PC-3 (cell line): ENCODE measurements around the gene TRABD. TPM values are rescaled to one million over a fixed set of nuclear protein-coding genes. Genes with fewer than 3 reads are reported as not detected.

Source experiments
- ATAC-seq: fragments of 200-7000 bp; cut with Tn5 transposase; 2 replicates; pipeline ENCODE4 v1.9.1; 2020; ENCODE audit warnings: mild to moderate bottlenecking, moderate library complexity
- BruUV-seq: library from RNA; stranded (reverse); fragments of 400-500 nt; replicated peaks from 2 replicates; lab custom pipeline; 2021; lab: Mats Ljungman, UMichigan
- CTCF ChIA-PET: fragments of 300-600 bp; sonication (Branson Sonifier 250); formaldehyde crosslinking; loops from one replicate; lab custom pipeline; 2022; ENCODE audit warnings: antibody characterized with exemption; lab: Charles Lee
- POLR2A ChIA-PET: fragments of 300-600 bp; sonication (Branson Sonifier 250); formaldehyde crosslinking; loops from one replicate; lab custom pipeline; 2022; ENCODE audit warnings: antibody characterized with exemption; ENCODE audit not compliant: unreplicated experiment; lab: Charles Lee
- DNase-seq: peaks from one replicate; pipeline ENCODE4 v3.0.0-alpha.2; 2015
- H2AFZ ChIP-seq: fragments of 300-600 bp; sonication (generic); 2 replicates; pipeline ENCODE4 v1.6.0; 2016; ENCODE audit warnings: antibody characterized with exemption, low read length
- H3F3A ChIP-seq: fragments of 300-600 bp; sonication (generic); one replicate; pipeline ENCODE4 v1.6.0; 2017; ENCODE audit warnings: antibody characterized with exemption, low read length, control low read depth, mild to moderate bottlenecking; ENCODE audit not compliant: unreplicated experiment
- H3K27ac ChIP-seq: fragments of 300-600 bp; sonication (generic); 2 replicates; pipeline ENCODE4 v1.5.1; 2016; ENCODE audit warnings: mild to moderate bottlenecking, low read length
- H3K27me3 ChIP-seq: fragments of 300-600 bp; sonication (generic); 2 replicates; pipeline ENCODE4 v1.6.1; 2016; ENCODE audit warnings: low read length, mixed read lengths
- H3K36me3 ChIP-seq: fragments of 300-600 bp; sonication (generic); 2 replicates; pipeline ENCODE4 v1.6.1; 2016; ENCODE audit warnings: low read depth, mixed run types, low read length, mixed read lengths
- H3K4me1 ChIP-seq: fragments of 300-600 bp; sonication (generic); 2 replicates; pipeline ENCODE4 v1.5.1; 2016; ENCODE audit warnings: low read length; ENCODE audit not compliant: insufficient read depth
- H3K4me2 ChIP-seq: fragments of 300-600 bp; sonication (generic); 2 replicates; pipeline ENCODE4 v1.6.0; 2016; ENCODE audit warnings: low read length
- H3K4me3 ChIP-seq: fragments of 300-600 bp; sonication (generic); 2 replicates; pipeline ENCODE4 v1.5.1; 2016; ENCODE audit warnings: mild to moderate bottlenecking, low read length, mixed read lengths
- H3K79me2 ChIP-seq: fragments of 300-600 bp; sonication (generic); 2 replicates; pipeline ENCODE4 v1.6.1; 2017; ENCODE audit warnings: low read length, mixed read lengths
- H3K9ac ChIP-seq: fragments of 300-600 bp; sonication (generic); 2 replicates; pipeline ENCODE4 v1.6.0; 2016; ENCODE audit warnings: mild to moderate bottlenecking, low read length
- H3K9me2 ChIP-seq: fragments of 300-600 bp; sonication (generic); replicated peaks from 2 replicates; pipeline ENCODE4 v1.6.1; 2016; ENCODE audit warnings: mixed run types, low read length, mixed read lengths
- H3K9me3 ChIP-seq: fragments of 300-600 bp; sonication (generic); 2 replicates; pipeline ENCODE4 v1.6.1; 2016; ENCODE audit warnings: low read length, mixed read lengths
- H4K20me1 ChIP-seq: fragments of 300-600 bp; sonication (generic); 2 replicates; pipeline ENCODE4 v1.6.1; 2016; ENCODE audit warnings: low read length, mixed read lengths
- CTCF ChIP-seq: fragments of 300-600 bp; sonication (generic); conservative IDR thresholded peaks from 2 replicates; pipeline ENCODE4 v1.5.1; 2017; ENCODE audit warnings: antibody characterized with exemption, low read depth, mild to moderate bottlenecking, low read length
- EZH2 ChIP-seq: fragments of 300-600 bp; sonication (generic); IDR thresholded peaks from one replicate; pipeline ENCODE4 v1.6.1; 2017; ENCODE audit warnings: antibody characterized with exemption, mild to moderate bottlenecking, low read length; ENCODE audit not compliant: unreplicated experiment
- EZH2phosphoT487 ChIP-seq: fragments of 300-600 bp; sonication (generic); IDR thresholded peaks from 2 replicates; pipeline ENCODE4 v1.6.1; 2018; ENCODE audit warnings: mild to moderate bottlenecking, antibody characterized with exemption, low read length, borderline replicate concordance
- intact Hi-C: fragments of 100-400 bp; cut with micrococcal nuclease; formaldehyde crosslinking; loops from 2 replicates; pipeline ENCODE4 v1.9.0; 2023
- total RNA-seq: library from RNA; depleted of rRNA; stranded (reverse); fragments of >200 nt; gene quantifications from 2 replicates; pipeline ENCODE4 v1.2.3, GENCODE V29; 2014

Gene TRABD
- total RNA-seq, 1 experiment from 2014 or later, result 53.4 TPM

DNA sequence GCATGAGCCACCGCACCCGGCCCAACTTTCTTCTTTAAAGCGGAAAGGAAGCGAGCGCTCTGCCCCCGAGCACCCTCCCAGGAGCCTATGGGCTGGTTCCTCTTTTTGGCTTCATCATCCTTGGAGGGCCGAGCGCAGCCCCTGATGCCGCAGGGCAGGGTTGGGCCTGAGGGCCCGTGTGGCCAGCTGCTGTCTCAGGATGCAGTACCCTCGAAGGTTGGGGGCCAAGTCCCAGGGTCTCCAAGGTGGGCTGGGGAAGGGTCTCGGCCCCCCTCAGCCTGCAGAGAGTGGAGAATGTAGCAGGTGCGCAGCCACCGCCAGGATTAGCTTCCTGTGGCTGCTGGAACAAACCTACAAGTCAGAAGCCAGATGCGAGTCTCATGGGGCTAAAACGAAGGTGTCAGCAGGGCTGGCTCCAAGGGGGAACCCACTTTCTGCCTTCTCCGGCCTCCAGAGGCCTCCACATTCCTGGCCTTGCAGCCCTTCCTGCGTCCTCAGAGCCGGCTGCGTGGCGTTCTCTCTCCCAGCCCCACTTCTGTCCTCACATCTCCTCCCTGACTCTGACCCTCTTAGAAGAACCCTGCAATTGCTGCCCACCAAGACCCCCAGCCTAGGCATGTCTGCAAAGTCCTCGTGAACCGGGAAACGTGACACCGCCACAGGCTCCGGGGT, 12.3 kb upstream of the TRABD start:
- H4K20me1 ChIP-seq, result no peaks in the 10 kb centered on the region
- H3K4me2 ChIP-seq, result no peak overlapping the region
- no peaks in the 10 kb centered on the region for H3K4me1 ChIP-seq
- no peak for TF ChIP-seq EZH2
- TF ChIP-seq EZH2phosphoT487, result no peak
- TF ChIP-seq CTCF, result no peak
- no peak overlapping the region for H2AFZ ChIP-seq
- no TSS peak for BruUV-seq
- H3K9me3 ChIP-seq, result no peaks in the 10 kb centered on the region
- H3K36me3 ChIP-seq, result no peaks in the 10 kb centered on the region
- no peak for DNase-seq
- POLR2A ChIA-PET, result no interaction called here
- no peaks in the 10 kb centered on the region; the same call in 1 of the 2 replicates for H3K79me2 ChIP-seq
- no peak overlapping the region for H3K27ac ChIP-seq
- H3F3A ChIP-seq, result no peaks in the 10 kb centered on the region
- H3K9ac ChIP-seq, result no peak overlapping the region
- no peak for ATAC-seq
- H3K4me3 ChIP-seq, result no peak overlapping the region
- intact Hi-C loops, result no loop called here
- no peaks in the 10 kb centered on the region for H3K27me3 ChIP-seq
- no peaks in the 10 kb centered on the region for H3K9me2 ChIP-seq
- CTCF ChIA-PET, result no interaction called here

DNA sequence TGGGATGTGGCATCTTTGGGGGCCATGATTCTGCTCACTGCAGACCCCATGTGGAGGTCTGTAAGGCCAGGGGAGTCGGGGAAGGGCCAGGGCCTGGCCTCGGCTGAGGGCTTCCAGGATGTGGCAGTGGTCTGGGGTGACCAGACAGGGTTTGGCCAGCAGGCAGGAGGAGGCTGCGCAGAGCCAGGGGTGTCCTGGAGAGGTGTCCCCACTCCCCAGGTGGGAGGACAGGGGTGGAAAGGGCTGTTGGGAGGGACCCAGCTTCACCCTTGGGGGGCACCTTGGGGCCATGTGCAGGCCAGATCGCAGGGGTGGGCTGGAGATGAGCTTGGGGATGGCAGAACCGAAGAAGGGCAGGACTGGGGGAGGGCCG, 11.7 kb upstream of the TRABD start:
- H3K27me3 ChIP-seq, result no peaks in the 10 kb centered on the region
- no peak for TF ChIP-seq EZH2
- TF ChIP-seq CTCF, result no peak
- no peak for TF ChIP-seq EZH2phosphoT487

More for the DNA sequence above, 11.7 kb upstream of the TRABD start:
- ChIA-PET POLR2A (no interaction called here), CTCF (no interaction called here)
- Histone ChIP-seq H3K4me3 (no peak overlapping the region), H3K9me2 (no peaks in the 10 kb centered on the region), H3K9ac (no peak overlapping the region), H3K4me1 (no peaks in the 10 kb centered on the region), H2AFZ (no peak overlapping the region), H3F3A (no peaks in the 10 kb centered on the region), H3K27ac (no peak overlapping the region), H4K20me1 (no peaks in the 10 kb centered on the region), H3K79me2 (no peaks in the 10 kb centered on the region; the same call in 1 of the 2 replicates), H3K36me3 (no peaks in the 10 kb centered on the region), H3K4me2 (no peak overlapping the region), H3K9me3 (no peaks in the 10 kb centered on the region)
- DNase-seq, result no peak
- intact Hi-C loops, result no loop called here
- ATAC-seq, result no peak
- BruUV-seq, result no TSS peak
